Bone marrow (tissue), 2 donors: ENCODE data around the gene LCOR.
"Not testable (repeated sequence)": the region's sequence is repeated elsewhere in the genome, so short reads cannot be mapped to it uniquely, and the experiment has no call there.

Experiments used
- DNase-seq, 2 donors: peaks; one replicate each; lab custom pipeline; 2025; lab: John Stamatoyannopoulos, UW

LCOR gene

DNA sequence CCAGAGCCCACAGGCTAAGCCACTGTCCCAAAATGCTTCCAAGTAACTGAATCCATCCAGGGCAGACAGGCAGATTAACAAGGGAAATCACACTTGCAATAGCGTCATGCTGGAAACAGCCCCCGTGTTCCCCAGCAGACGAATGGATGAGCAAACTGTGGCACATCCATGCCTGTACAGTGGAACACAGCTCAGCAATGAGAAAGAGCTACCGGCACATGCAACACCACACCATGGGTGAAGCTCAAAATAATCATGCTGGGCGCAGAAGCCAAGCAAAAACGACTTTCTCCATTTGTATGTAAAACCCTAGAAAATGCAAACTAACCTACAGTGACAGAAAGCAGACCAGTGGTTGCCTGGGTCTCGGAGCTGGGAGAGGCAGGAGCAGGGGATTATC lies 200.5 kb downstream of the LCOR start:
- no peak for DNase-seq

DNA sequence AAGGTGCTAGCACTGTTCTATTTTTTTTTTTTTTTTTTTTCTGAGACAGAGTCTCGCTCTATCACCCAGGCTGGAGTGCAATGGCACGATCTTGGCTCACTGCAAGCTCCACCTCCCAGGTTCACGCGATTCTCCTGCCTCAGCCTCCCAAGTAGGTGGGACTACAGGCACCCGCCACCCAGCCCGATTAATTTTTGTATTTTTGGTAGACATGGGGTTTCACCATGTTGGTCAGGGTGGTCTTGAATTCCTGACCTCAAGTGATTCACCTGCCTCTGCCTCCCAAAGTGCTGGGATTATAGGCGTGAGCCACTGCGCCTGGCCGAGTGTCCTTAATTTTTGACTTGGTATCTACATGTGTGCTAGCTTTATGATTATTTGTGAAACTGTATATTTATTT lies 201.7 kb downstream of the LCOR start:
- not testable (repeated sequence) for DNase-seq

DNA sequence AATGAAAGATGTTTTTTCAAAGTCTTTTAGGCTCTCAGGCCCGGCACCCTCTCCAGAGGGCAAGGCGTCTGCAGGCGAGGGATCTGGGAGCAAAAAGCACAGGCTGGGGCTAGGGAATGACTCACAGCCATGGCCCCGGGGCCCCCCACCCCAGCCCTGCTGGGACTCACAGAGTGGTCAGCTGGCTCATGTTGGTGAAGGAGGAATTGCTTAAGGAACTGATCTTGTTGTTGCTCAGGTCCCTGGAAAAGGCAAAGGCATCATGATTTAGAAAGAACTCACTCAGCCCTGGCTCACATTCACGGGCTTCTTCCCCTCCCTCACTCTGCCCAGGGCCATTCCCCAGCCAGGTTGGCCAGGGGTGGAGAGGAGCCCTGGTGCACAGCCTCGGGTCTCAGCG lies 202.2 kb downstream of the LCOR start:
- no peak for DNase-seq

DNA sequence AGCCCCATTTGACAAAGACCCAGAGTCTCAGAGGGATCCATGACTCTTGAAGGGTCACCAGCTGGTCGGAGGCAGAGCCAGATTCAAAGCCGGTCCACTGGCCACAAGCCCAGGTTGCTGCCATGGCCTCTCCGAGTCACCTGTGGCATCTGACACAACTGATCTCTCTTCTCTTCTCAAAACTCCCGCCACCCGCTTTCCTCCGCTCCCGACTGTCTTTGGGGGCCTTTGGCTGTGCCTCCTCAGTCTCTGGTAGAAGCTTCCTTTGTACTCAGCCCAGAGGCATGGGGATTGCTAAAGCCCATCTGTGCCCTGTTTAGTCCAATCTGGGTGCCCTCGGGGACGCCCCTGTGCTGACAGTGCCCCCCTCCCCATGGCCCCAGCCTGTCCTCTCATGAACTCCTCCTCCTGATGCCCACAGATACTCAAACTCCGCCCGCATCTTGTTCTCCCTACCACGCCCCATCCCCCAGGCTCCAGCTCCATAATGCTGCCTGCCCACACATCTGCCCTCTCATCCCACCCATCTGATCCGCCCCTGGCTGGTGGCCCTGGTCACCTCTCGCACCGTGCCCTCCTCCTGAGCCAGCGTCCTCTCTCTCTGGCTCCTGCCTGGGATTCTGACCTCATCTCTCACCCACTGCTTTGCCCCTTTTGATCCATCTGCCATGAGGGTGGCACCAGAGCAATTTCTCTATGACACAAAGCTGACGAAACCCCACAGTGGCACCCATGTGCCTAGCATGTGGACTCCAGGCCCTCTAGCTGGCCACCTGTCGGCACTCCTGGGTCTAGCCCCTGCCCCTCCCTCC lies 203.1 kb downstream of the LCOR start:
- no peak for DNase-seq

DNA sequence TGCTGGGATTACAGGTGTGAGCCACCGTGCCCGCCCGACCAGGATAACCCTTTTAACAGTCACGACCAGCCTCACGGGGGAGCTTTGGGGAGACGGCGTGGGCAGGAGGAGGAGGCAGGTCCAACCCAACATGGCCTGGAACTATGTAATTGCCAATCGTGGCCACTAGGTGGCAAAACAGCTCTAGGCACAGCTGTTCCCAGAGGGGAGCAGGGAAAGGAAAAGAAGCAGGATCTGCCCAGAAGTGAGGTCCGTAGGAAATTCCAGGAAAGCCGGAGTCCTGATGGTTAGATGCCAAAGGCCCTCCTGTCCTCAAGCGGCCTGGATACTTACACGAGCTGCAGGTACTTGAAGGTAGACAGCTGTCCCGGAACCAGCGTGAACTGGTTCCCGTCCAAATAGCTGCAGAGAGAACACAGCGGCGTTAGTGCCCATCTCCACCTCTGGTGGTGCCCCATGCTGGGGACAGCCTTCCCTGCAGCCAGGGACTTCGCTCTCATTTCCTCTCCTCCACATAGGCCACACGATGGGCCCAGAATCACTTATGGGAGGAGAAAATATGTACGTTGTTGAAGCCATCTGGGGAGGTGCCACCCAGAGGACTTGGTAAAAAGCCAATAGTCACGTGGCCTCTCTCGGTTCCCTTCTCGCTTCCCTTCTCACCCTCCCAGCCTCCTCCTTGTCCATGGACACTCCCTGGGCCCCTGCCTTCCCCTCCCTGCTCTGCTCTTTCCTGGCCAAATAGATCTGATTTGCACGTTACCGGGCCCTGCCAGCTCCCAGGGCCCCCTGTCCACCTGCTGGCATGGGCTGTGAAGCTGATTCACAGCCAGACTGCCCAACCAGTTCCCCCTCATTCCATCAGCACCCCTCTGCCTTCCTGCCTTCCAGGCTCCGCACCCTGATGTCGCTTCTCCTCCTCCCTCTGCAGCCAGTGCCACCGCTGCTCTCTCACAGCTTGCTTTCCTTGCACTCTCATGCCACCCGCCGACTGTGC lies 205.6 kb downstream of the LCOR start:
- peak; percentile 64 to 80 for DNase-seq

DNA sequence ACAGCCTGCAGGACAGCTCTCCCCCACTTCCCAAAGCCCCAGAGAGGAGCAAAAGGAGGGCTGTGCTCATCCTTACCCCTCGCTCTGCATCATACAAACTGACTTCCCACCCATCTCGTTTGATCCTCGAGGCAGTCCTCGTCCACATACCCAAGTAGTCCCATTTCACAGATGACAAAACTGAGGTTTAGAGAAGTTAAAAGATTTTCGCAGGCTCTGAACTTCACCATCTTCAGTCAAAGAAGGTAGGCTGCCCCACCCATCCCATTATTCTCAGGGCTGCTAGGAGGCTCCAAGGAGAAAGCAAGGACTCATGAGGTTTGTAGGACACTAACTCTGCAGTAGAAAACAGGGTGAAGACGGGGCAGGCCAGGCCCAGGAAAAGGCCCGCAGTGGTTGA lies 206.6 kb downstream of the LCOR start:
- no peak for DNase-seq

DNA sequence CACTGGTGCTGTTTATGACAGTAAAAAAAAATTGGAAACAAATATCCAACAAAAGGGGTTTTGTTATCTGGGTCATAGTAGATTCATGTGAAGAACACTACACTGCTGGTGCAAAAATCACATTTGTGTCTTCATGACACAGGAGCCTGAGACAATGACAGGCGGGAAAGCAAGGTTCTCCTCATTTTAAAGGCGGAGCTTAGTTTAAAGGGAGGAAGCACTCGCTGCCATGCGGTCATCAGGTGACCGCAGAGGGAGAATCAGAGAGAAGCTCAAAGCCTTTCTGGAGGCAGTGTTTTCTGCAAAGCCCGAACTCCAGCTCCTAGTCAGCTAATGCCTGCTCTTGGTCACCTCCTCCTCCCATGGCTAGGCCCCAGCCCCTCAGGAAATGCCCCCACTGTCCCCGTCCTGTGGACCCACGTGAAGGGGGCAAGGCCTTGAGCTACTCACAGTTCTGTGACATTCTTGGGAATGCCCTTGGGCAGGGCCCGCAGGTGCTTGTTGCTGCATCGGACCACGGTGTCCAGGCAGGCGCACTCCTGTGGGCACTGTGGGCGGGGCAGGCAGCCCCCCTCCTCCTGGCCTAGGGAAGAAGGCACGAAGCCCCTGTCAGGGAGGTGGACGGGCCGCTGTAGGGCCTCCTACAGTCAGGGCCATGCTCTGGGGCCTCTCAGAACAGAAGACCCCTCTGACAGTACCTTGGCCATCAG lies 207.6 kb downstream of the LCOR start:
- no peak for DNase-seq

DNA sequence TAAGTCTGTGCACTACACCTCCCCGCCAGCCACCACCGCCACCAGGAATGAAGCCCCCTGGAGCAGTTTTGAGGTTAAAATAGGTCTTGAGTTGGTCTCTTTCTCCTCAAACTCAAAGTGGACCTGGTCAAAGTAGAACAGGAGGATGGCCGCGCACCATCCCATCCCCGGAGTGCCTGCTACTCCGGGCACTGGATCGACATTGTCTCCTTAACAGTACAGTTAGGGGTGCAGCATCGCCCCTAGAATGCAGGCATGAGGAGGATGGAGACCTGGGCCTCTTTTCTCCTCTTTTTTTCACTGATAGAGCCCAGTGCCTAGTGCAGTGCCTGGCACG lies 208.1 kb downstream of the LCOR start:
- DNase-seq = no peak

DNA sequence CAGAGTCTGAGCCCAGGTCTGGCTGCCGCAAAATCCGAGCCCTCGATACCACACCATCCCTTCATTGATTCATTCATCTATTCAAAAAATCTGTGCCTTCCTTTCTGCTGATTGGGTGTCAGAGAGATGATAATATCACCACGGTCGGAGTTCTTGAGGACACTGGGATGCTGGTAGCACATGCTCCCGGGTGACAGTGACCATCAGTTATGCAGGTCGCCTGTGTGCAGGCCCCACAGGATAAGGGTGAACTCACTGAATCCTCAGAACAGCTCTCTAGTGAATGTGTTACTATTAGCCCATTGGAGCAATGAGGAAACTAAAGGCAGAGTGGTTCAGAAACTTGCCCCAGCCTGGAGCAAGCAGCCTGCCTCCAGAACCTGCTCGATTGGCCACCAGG lies 208.6 kb downstream of the LCOR start:
- DNase-seq = no peak

DNA sequence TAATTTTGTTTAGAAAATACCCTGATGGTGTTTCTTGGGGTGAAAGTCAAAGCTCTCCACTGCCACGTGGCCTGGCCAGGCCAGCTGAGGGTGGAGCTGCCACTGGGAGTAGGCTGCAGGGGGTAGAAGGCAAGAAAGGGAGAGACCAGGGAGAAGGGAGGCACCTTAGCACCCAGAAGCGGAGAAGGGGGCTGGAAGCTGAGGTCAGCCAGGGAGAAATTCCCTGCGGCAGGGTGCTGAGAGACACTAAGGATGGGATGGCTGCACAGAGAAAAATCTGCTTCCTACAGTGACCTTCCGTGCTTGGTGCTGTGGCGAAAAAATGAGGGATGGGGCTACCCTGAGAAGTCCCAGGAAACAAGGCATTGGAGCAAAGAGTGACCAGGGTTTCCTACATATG lies 210.0 kb downstream of the LCOR start:
- DNase-seq = no peak

DNA sequence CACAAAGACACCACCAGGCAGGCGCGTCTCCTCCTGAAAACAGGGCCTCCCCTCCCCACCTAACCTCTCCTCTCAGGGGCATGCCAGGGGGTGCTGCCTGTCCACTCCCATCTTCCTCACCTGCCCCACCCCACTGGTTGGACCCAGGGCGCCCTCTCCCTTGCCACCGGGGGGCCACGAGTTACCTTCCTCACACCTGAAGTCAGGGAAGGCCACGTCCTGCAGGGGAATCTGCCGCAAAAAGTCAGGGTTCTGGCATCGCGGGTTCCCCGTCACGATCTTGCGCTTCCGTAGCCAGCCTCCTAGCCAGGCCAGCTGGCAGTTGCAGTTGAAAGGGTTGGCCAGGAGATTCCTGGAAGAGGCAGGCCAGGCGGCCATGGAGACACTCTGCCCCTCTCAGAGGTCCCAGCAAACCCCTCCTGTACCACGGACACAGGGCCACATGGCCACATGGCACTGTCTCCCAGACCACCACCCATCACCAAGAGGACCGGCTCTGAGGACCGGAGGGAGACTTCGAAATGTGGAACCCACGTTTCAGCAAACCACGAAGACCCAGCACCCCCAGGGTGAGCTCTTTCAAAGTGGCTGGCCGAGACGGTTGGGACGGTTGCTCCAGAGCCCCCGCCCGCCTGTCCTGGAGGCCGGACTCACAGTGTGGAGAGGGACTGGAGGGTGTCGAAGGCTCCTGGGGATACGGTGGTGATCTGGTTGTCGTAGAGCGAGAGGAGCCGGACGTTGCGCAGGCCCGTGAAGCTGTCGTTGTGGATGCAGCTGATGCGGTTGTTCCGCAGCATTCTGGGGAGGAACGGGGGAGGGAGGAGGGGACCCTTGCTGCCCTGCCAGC lies 210.8 kb downstream of the LCOR start:
- DNase-seq = no peak

DNA sequence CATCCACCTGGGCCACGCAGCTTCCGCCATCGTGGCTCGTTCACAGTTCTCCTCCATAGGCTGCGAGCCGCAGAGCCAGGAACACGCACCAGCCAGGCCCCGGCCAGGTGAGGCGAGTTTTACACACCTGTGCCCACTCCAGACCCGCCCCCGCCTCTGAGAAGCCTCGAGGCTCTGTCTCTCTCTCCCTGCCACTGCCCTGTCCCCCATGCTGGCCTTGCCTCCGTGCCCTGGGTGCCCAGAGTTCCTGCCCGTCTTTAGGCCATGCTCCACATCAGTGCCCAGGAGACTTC lies 211.4 kb downstream of the LCOR start:
- DNase-seq = no peak
